Stimulated activated CD8-positive, alpha-beta memory T cell treated with anti-CD3 and anti-CD28 coated beads, Interleukin-12 subunit alpha, Interleukin-12 subunit beta, amount 100 ng/mL, for 24 hours (primary cell): Measurements from ENCODE around the gene TRIAP1.
A peak's percentile ranks its signal among the peaks of the same experiment; 100 is the strongest.
"Not testable (repeated sequence)": the region's sequence is repeated elsewhere in the genome, so short reads cannot be mapped to it uniquely, and the experiment has no call there.

ENCODE experiments used
- DNase-seq: peaks from one replicate; pipeline ENCODE4 v3.0.0-alpha.2; 2020; ENCODE audit errors: extremely low read depth

The TRIAP1 gene

DNA sequence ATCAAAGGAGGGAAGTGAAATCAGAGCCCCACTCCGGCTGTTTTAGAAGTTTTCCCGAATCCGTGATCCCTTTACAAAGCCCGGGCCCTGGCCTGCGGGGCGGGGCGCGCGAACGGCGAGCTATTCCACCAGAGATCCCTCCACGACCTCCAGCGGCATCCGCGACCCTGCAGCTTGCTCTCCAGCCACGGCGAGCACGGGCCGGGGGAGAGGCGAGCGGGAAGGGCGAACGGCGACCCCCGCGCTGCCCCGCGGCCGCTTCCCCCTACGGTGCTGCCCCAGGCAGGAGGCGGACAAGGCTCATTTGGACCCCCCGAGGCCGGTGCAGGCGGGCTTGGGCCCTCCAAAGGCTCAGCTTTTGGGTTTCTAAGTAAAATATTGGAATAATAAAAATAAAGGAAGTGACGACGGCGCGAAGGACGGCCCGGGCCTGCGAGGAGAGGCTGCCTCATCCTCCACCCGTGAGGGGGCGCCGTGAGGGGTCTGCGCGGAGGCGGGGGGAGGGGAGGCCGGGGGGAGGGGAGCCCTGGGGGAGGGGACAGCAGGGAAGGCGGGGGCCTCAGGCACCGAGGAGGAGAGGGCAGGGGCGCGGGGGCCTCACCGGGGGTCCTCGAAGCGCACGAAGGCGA, 22.8 kb upstream of the TRIAP1 start:
- no peak for DNase-seq

DNA sequence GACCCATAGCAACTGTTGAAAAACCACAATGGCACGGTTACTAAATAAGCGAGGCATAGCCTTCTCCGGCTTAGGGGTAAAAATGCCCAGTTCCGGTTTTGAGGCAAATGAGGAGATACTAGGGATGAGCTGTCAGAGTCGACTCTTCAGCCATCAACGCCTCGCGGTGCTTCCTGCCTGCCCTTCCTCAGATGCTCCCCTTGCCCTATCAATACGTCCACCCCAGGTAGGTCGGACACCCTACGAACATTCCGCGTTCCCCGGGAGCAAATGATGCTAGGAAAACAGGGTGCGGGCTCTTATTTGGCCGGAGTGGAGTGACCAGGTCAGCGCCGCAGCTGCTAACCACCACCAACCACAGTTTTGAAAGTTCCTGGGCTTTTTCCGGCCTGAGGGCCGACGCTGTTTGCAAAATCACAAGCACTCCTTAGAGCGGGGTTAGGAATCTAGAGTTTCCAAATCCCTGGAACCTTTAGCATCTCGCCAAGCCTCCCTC, 22.2 kb upstream of the TRIAP1 start:
- DNase-seq = no peak

DNA sequence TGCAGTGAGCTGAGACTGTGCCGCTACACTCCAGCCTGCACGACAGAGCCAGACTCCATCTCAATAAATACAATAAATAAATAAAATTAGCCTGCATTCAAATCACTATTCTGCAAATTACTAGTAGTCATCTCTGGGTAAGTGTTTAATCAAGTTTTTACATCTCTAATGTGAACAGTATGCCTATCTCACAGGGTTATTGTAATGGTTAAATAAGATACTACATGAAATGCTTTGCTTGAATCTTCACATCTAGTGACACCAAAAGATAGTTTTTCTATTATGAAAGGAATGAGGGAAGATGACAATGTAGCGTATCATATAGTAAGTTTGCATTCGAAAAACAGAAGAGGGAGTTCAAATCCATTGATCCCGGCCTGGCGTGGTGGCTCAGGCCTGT, 21.3 kb upstream of the TRIAP1 start:
- DNase-seq = no peak

DNA sequence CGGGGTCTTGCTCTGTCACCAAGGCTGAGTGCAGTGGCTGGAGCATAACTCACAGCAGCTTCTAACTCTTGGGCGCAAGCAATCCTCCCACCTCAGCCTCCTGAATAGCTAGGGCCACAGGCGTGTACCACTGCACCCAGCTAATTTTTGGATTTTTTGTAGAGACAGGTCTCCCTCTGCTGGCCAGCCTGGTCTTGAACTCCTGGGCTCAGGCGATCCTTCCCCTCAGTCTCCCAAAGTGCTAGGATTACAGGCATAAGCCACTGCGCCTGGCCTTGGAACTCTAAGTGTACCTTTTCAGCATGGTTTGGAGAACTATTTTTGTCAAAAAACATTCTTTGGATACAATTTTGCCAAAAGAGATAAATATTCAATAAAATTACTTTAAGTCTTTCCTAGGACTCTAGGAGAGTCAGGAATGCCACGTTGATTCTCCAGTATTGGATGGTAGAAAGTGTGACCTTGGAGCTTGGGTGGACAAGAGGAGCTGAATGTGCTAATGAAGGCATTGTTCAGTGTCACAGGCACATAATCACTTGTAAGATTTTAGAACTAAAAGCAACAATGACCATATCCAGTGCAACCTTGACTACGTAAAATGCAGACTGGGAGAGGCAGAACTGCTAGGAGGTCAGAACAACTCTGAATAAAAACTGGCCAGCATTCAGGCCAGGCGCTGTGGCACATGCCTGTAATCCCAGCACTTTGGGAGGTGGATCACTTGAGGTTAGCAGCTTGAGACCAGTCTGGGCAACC, 20.6 kb upstream of the TRIAP1 start:
- no peak for DNase-seq

DNA sequence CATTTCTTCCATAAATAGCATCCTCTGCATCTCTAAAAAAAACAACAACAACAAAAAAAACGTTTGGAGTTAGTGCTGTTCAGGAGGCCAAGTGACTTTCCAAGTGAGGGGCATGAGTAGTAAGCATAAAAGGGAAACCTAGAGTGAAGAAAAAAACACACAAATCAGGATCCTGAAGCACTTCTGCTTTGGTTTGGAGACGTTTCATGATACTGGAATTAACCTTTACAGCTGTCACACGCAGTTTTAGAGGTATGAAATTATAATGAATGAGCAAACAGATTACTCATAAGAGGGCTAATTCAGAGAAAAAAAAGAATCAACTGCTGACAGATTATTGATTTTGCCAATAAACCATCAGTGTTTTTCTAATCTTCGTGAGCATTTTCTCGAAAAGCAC, 19.6 kb upstream of the TRIAP1 start:
- DNase-seq = no peak

DNA sequence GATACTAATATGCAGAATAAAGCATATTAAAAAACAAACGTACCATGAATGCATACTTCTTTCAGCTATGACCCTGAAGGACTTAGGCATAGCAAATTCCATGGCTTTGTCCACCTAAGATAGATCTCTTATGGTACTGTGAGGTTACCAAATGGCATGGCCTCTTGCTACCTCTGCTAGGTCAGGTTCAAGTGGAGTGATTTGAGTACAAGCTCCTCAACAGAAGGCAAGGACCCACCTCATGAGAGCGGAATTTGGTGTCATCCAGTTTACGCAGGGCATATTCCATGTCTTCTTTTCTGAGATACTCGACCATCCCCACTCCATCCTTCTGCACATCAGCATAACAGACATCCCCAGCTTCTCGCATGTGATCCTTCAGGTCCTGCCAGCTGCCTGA, 17.5 kb upstream of the TRIAP1 start:
- DNase-seq = no peak

DNA sequence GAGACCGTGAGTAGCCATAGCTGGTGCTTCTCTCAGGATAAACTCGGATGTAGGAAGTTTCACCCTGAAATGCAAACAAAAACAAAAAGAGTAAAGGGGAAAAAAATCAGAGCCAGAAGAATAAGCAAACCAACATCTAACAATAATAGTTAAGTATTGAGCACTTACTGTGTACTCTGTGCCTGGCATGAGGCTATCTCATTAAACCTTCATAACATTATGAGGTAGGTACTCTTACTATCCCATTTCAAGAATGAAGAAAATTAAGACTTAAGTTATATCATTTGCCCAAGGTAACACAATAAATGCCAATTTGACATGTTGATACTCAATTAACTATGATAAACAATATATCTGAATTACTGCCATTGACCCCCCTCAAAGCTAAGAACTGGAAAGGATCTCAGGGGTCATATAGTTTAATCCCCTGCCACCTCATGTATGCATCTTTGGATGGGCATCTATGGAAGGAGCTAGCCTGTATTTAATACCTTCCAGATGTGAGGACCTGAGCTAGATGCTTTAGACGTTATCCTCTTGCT, 16.0 kb upstream of the TRIAP1 start:
- no peak for DNase-seq

DNA sequence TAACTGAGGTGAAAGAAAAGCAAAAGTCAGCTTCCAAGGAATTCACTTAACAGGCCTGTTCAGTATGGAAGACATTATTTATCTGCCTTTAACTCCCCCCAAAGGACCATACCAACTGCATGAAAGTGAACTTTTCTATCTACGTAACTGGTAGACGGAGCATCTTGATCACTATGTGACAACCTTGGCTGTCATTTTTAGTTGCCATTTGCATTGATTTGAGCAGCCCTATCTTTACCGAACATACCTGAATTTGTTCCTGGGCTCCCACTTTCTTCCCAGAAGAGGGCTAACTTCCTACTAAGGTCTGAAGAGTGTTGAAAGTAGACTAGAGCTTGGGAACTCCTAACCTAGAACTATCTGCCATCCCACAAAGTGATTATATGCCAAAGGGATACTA, 14.0 kb upstream of the TRIAP1 start:
- DNase-seq = no peak

DNA sequence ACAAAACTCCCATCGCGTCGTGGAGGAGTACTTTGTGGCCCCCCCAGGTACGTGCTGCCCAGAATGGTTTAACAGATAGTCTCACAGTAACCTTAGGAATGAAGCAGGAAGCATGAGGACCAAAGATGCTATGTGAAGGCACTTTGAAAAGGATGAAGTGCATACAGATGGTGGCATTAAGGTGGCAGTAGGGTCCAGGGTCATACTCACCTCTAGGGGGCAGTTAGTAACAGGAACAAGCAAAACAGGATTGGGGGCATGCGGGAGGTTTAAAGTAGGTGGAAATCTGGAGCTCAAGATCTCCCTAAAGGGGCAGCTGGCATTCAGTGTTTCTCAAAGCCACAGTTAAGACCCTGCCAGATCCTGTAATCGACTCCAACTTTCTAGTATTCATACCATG, 10.9 kb upstream of the TRIAP1 start:
- DNase-seq = no peak

DNA sequence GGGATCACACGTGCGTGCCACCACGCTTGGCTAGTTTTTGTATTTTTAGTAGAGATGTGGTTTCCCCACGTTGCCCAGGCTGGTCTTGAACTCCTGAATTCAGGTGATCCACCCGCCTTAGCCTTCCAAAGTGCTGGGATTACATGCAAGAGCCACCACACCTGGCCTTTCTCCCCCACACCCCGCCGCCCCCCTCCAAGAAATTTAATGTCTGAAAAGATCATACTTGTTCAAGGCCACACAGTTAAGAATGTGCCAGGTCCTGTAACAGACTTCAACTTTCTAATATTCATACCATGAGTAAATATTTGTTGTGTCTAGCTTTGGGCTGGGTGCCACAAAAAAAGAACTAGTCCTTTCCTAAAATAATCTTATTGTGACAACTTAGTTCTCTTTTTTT, 9.1 kb upstream of the TRIAP1 start:
- no peak for DNase-seq

DNA sequence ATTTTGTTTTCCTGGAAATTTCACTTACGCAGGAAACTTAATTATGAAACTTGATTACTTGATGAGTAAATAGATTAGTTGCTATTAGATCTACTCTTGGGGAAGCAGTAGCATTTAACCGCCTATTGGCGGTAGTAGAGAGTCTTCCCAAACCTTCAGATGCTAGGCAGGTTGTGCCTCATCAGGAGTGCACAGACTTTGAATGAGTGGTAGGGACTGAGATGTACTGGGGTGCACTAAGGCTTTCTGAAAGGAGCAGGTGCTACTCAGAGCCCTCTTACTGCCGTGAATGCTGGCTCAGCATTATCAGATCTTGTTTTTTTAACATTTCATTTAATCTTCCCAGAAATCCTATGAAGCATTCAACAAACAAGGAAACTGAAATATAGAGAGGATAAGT, 7.8 kb upstream of the TRIAP1 start:
- DNase-seq = no peak

DNA sequence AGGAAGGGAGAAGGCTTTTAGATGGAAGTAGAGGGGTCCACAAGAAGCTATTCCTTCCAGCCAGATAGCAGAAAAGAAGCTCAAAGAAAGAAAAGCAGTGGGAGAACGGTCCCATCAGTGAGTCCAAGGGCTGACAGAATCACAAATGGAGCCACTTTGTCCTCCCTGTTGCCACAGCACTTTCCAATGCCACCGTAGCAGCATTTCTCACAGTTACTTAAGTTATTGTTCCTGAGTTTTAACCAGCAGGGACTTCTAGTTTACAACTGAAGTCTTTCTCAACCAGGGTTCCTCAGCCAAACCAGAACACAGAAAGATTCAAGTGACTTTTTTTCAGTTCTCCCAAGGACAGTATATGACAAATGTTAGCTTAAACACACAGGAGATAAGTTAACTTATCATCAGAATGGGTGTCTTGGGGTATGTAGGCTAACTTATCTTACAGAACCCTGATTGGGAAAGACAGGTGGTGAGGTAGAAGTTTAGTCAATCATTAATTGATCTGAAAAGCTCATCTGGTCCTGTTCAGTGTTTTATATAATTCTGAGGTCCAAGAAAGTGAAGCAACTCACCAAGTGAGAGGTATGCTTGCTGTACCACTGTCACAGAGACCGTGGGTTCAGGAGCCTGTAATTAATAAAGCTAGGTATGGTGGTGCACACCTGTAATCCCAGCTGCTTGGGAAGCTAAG, 7.0 kb upstream of the TRIAP1 start:
- DNase-seq = no peak

DNA sequence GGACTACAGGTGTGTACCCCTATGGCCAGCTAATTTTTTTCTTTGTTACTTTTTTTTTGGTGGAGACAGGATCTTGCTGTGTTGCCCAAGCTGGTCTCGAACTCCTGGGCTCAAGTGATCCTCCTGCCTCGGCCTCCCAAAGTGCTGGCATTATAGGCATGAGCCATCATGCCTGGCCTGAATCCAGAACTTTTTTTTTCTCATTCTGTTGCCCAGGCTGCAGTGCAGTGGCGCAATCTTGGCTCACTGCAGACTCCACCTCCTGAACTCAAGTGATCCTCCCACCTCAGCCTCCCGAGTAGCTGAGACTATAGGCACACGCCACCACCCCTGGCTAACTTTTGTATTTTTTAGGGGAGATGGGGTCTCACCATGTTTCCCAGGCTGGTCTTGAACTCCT, 6.3 kb upstream of the TRIAP1 start:
- not testable (repeated sequence) for DNase-seq

DNA sequence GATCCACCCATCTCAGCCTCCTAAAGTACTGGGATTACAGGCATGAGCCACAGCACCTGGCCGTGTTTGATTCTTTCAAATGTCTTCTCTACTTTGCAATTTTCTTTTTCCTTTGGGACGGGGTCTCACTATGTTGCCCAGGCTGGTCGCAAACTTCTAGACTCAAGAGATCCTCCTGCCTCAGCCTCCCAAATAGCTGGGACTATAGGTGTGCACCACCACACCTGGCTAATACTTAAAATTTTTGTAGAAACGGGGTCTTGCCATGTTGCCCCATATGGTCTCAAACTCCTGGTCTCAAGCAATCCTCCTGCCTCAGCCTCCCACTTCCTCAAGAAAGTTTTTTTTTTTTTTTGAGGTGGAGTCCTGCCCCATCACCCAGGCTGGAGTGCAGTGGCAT, 1.8 kb upstream of the TRIAP1 start:
- DNase-seq = no peak

DNA sequence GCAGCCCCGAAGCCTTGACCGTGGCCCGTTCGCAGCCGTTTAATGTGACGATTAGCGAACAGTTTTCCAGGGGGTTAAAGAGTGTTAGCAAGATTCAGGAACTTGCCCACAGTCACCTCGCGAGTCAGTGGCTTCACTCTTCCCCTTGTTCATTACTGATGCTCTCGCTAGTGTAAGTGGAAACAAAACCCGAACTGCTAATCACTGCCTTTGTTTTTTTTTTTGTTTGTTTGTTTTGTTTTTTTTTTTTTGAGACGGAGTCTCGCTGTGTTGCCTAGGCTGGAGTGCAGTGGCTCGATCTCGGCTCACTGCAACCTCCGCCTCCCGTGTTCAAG, 627 bp upstream of the TRIAP1 start:
- DNase-seq = not testable (repeated sequence)

DNA sequence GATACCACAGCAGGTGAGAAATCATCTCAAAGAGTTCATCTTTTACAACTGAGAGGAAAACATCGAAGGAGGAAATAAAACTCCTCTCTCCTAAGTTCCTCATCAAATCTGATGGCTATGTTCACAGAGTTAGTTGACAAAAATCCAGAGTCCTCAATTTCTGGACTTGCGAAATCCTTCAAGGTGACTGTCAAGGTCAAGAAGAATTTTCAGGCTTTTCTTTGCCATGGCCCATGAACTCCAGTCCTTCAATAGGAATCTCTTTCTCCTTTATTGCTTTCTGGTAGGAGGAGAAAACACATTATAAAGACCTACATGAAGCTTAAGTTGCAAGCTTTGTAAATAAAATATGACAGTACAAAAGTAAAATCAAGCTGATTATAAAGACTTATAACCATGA, 1.5 kb downstream of the TRIAP1 start:
- no peak for DNase-seq

DNA sequence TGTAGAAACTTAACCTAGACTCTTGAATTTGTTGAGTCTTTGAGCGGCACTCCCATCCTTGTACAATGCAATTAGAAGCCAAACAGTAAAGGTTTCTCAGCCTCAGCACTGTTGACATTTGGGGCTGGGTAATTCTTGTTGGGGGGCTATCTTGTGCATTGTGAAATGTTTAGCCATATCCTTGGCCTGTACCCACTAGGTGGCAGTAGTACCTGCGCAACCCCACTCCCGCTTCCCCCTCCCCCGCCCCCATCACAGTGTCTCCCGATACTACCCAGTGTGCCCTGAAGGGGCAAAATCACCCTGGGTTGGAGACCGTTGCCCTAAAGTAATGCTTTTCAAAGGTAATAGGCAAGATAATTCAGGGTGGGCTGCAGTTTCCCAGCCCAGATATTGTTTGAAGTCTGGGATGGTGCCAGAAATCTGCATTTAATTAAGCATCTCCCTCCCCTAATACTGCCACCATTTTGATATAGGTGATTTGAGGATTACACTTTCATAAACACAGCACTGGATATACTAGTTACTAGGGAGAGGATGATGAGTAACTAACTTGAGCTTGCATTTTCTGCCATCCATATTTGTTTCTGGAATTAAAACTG, 6.4 kb downstream of the TRIAP1 start:
- DNase-seq = peak; percentile 58

DNA sequence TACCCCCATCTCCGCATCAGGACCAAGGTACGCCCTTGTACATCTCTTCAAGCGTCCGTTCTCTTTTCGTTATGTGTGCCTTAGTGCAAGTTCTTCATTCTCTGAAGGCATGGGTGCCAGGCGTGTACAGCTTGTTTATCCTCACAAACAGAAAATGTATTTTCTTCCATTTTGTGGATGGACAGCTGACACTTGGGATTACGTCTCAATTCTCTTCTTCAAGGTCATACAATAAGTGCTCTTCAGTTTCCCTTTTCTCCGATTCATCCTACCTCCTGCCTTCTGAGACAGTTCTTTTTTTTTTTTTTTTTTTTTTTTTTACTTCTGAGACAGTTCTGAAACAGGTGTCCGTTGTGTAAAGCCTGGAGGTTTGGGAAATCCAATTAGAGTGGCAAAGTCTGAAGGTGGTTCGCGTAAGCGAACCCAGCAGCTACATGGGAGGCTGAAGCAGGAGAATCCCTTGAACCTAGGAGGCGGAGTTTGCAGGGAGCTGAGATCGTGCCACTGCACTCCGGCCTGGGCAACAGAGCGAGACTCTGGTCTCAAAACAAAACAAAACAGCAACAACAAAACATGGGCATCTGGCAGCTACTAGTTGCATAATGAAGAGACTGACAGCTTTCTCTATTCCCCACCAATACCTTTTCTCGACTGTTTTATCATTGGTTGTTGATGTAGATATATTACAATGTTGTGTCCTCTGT, 7.5 kb downstream of the TRIAP1 start:
- DNase-seq = no peak

DNA sequence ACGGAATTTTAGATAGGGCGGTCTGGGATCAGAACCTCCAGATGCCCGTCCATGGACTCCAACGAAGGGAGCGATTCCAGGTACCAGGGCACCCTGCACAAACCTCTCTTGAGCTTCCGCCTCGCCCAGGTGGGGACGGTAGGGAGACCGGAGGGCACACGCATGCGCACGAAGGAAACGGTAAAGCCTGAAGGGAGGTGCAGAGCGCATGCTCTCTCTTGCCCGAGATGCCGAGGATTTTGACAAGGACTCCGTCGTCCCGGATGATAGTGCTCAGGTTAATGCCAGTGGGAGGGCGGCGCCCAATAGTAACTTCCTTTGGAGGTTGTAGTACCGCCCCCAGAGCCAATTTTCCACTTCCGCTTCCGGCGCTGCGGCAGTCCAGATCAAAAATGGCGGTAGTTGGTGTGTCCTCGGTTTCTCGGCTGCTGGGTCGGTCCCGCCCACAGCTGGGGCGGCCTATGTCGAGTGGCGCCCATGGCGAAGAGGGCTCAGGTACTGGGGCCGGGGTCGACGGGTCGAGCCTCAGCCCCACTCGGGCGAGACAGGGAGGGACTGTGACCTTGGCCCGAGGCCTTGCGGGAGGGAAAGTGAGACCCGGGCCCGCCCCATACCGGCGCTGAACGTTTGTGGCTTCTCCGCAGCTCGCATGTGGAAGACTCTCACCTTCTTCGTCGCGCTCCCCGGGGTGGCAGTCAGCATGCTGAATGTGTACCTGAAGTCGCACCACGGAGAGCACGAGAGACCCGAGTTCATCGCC, 8.3 kb downstream of the TRIAP1 start, which contains the start of gene COX6A1:
TSS of gene COX6A1 (plus strand) at position 379 of the 760 bp plus-strand sequence. CDS start at position 393, 14 bp downstream.
- DNase-seq = peak; percentile 94

DNA sequence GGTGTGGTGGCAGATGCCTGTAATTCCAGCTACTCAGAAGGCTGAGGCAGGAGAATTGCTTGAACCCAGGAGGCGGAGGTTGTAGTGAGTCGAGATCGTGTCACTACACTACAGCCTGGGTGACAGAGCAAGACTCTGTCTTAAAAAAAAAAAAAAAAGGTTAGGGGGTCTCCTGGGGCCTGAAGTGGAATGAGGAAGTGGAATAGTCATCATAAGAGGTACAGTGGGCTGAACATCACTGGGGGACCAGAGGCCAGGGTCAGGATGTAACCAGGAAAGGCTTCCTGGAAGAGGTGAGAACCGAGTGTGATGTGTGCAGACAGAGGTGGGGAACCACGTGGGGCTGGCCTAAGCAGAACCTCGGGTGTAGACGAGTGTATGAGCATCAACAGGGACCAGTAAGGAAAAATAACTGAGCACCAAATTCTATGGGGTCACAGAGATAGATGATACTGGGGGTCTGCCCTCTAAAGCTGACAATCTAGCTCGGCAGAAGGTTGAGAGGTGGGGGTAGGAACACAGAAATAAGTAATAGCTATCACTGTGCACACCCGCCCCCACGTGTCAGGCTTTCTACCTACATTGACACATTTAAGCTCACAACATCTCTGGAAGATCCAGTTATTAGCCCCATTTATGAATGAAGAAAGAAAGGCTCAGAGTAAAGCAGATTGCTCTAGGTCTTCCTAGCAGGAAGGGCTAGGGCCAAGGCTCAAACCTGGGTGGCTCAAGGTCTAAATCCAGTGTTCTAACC, 13.2 kb downstream of the TRIAP1 start:
- DNase-seq = no peak
